ENCODE measurements around the gene CCN6. TPM values are rescaled to one million over a fixed set of nuclear protein-coding genes. Genes with fewer than 3 reads are reported as not detected.
"Not testable (repeated sequence)": the region's sequence is repeated elsewhere in the genome, so short reads cannot be mapped to it uniquely, and the experiment has no call there.

Gene CCN6
- total RNA-seq, 1 donor from 2014 or later = not detected

DNA sequence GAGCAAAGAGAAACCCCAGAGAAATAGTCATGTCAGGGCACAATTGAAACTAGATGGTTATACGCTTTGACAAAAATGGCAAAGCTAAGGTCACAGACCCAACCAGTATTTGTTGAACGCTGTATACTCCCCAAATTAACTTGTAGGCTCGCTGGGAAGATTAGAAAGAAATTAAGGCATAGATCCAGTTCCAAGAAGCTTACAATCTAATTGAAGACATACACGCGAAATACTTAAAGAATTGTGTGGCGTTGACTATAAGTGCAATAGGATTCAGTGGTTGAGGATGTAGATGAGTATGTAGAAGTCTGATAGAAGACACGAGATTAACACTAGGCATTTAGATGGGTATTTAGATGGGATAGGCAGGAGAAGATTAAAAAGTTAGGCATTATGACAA lies 34.0 kb downstream of the CCN6 start:
- TF ChIP-seq, protein P1, sequence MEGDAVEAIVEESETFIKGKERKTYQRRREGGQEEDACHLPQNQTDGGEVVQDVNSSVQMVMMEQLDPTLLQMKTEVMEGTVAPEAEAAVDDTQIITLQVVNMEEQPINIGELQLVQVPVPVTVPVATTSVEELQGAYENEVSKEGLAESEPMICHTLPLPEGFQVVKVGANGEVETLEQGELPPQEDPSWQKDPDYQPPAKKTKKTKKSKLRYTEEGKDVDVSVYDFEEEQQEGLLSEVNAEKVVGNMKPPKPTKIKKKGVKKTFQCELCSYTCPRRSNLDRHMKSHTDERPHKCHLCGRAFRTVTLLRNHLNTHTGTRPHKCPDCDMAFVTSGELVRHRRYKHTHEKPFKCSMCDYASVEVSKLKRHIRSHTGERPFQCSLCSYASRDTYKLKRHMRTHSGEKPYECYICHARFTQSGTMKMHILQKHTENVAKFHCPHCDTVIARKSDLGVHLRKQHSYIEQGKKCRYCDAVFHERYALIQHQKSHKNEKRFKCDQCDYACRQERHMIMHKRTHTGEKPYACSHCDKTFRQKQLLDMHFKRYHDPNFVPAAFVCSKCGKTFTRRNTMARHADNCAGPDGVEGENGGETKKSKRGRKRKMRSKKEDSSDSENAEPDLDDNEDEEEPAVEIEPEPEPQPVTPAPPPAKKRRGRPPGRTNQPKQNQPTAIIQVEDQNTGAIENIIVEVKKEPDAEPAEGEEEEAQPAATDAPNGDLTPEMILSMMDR (conservative IDR thresholded peaks at IDR 0.05) = no peak
- Mint-ChIP-seq H3K27ac (no peak overlapping the region), H3K9me3 (no peaks in the 10 kb centered on the region)

GRCh38 chr6:112096901-112097300 lies 43.0 kb downstream of the CCN6 start:
- Mint-ChIP-seq H3K27ac (no peak overlapping the region), H3K4me1 (ENCODE audit: unreplicated experiment) (no peaks in the 10 kb centered on the region), H3K4me3 (no peak overlapping the region), H3K36me3 (peaks cover 20% of the 10 kb centered on the region), H3K9me3 (no peaks in the 10 kb centered on the region), H3K27me3 (no peaks in the 10 kb centered on the region)
- TF ChIP-seq, protein P1 (conservative IDR thresholded peaks at IDR 0.05) = no peak
- no peak for DNase-seq (ENCODE audit: extremely low spot score, unreplicated experiment)

More for the DNA sequence above, 34.0 kb downstream of the CCN6 start:
- Mint-ChIP-seq H3K36me3 (peaks cover 6% of the 10 kb centered on the region), H3K4me1 (ENCODE audit: unreplicated experiment) (peaks cover 8% of the 10 kb centered on the region), H3K27me3 (no peaks in the 10 kb centered on the region), H3K4me3 (no peak overlapping the region)
- no peak for DNase-seq (ENCODE audit: extremely low spot score, unreplicated experiment)

DNA sequence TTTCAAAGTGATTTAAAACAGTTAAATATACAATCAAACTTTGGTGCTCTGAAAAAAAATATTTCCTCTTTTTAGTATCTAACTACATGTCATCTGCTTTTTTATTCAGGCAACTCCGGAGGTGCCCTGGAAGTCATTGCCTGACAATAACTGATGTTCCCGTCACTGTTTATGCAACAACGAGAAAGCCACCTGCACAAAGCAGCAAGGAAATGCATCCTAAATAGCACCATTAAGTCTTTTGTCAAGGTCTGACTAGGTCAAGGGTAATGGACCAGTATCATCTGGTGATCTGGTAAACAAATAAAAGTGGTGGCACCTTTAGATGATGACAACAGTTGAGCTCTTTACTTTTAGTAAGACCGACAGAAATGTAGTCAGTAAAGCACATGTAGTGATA lies 46.7 kb downstream of the CCN6 start:
- peaks cover 35% of the 10 kb centered on the region for H3K36me3 Mint-ChIP-seq
- no peak for DNase-seq (ENCODE audit: extremely low spot score, unreplicated experiment)
- H3K27ac Mint-ChIP-seq = no peak overlapping the region
- no peaks in the 10 kb centered on the region for H3K4me1 Mint-ChIP-seq (ENCODE audit: unreplicated experiment)
- H3K9me3 Mint-ChIP-seq = peaks cover 10% of the 10 kb centered on the region
- TF ChIP-seq, protein P1 (conservative IDR thresholded peaks at IDR 0.05) = no peak
- H3K27me3 Mint-ChIP-seq = no peaks in the 10 kb centered on the region
- H3K4me3 Mint-ChIP-seq = no peak overlapping the region

DNA sequence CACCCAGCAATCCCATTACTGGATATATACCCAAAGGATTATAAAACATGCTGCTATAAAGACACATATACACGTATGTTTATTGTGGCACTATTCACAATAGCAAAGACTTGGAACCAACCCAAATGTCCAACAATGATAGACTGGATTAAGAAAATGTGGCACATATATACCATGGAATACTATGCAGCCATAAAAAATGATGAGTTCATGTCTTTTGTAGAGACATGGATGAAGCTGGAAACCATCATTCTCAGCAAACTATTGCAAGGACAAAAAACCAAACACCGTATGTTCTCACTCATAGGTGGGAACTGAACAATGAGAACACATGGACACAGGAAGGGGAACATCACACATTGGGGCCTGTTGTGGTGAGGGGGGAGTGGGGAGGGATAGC lies 52.1 kb downstream of the CCN6 start:
- H3K27me3 Mint-ChIP-seq; H3K27ac Mint-ChIP-seq; DNase-seq (ENCODE audit: extremely low spot score, unreplicated experiment); H3K4me1 Mint-ChIP-seq (ENCODE audit: unreplicated experiment); H3K4me3 Mint-ChIP-seq: not testable (repeated sequence)
- Mint-ChIP-seq H3K36me3 (peaks cover 25% of the 10 kb centered on the region), H3K9me3 (peaks cover 10% of the 10 kb centered on the region)

- DNase-seq (ENCODE audit: extremely low spot score, unreplicated experiment) = no peak
- Mint-ChIP-seq H3K36me3 (peaks cover 20% of the 10 kb centered on the region), H3K4me3 (no peak overlapping the region), H3K9me3 (peaks cover 10% of the 10 kb centered on the region), H3K27ac (no peak overlapping the region), H3K4me1 (ENCODE audit: unreplicated experiment) (peaks cover 6% of the 10 kb centered on the region), H3K27me3 (no peaks in the 10 kb centered on the region)
- TF ChIP-seq, protein P1 (conservative IDR thresholded peaks at IDR 0.05) = no peak
Observed at GRCh38 chr6:112106562-112106961, 52.7 kb downstream of the CCN6 start.

DNA sequence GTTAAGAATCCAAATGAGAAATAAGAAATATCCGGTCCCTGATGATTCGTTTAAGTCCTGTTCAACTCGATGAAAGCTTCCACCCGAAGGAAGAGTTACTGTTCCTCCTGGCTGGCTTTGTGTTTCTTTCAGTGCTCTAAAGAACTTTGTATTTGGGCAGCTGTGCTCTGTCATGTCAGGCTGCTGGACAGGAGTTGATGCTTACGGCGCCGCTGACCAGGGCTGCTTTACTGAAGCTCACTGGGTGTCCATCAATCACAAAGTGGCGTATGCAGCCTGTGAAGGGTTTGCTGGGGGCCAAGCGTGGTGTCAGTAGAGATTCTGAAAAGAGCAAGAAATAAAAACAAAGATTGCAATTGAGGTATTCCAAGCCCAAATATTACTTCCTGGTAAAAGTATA lies 55.4 kb downstream of the CCN6 start:
- Mint-ChIP-seq H3K27ac (no peak overlapping the region), H3K4me1 (ENCODE audit: unreplicated experiment) (peaks cover 6% of the 10 kb centered on the region), H3K4me3 (no peak overlapping the region), H3K27me3 (no peaks in the 10 kb centered on the region), H3K9me3 (peaks cover 10% of the 10 kb centered on the region), H3K36me3 (peaks cover 16% of the 10 kb centered on the region)
- no peak for DNase-seq (ENCODE audit: extremely low spot score, unreplicated experiment)
- TF ChIP-seq, protein P1 (conservative IDR thresholded peaks at IDR 0.05) = no peak

All from type B pancreatic cell (in vitro differentiated cells).